ENCODE results near the gene TRAPPC5.
A peak's percentile ranks its signal among the peaks of the same experiment; 100 is the strongest.

Gene TRAPPC5

DNA sequence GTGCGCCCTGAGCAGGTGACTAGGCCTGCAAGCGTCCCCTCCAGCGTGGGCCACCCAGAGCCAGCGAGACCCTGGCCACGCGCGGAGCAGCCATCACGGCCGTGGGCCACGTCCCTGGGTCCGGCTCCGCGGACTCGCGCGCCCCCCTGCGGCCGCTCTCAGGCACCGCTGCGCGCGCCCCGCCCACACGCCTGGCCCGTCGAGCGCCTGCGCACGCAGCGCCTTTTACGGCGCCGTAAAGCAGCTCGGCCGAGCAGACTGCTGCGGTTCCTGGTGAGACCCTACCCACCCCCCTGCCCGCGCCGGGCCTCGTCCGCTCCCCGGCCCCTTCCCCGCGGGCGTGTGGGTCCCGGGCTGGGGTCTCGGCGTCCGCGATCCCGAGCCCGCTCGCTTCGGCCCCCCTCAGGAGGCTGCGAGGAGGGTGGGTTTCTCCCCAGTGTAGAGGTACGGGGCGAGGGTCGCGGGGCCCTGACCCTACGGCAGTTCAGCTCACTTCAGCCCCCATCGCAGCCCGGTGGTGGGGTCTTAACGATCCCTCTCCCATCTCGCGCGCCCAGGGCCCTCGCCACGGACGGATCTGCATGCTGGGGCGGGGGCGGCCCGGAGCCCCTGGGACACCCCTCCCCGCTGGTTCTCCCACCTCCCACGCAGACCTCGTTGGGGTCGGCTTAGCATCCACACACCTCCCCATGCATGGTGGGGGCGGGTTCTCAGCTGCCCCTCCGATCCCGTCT, at the start of gene TRAPPC5:
TSS of gene TRAPPC5 (plus strand) at position 228 of the 734 bp plus-strand sequence. CDS start 1,421 bp downstream, outside the sequence.
- TF ChIP-seq CTCF (IDR thresholded peaks at IDR 0.05; ENCODE audit: low read depth, low read length), result peak; percentile 54
- H3K4me3 ChIP-seq (ENCODE audit: low read depth, low read length), result peak within 1 kb of the TSS; percentile 99

DNA sequence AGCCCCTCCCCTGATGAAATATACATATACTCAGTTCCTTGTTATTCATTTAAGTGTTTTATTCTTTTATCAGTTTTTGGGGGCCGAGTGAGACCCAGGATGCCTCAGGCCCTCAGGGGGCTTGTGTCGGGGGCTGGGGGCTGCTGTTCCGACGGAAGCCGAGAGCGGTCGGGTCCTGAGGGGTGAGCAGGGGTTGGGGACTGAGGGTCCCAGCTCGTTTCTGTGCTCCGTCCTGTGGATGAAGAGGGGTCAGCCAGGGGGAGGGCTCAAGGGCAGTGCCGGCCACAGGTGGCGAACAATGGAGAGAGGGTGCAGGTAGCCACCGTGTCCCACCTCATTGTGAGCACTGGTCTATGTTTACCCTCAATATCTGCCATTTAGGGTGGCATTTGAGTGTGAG, 49.1 kb upstream of the TRAPPC5 start:
- H3K4me3 ChIP-seq (ENCODE audit: low read depth, low read length), result no peak overlapping the region
- TF ChIP-seq CTCF (IDR thresholded peaks at IDR 0.05; ENCODE audit: low read depth, low read length), result no peak

GRCh38 chr19:7632340-7633203, 48.1 kb upstream of the TRAPPC5 start:
- H3K4me3 ChIP-seq (ENCODE audit: low read depth, low read length), result no peak overlapping the region
- no peak for TF ChIP-seq CTCF (IDR thresholded peaks at IDR 0.05; ENCODE audit: low read depth, low read length)

DNA sequence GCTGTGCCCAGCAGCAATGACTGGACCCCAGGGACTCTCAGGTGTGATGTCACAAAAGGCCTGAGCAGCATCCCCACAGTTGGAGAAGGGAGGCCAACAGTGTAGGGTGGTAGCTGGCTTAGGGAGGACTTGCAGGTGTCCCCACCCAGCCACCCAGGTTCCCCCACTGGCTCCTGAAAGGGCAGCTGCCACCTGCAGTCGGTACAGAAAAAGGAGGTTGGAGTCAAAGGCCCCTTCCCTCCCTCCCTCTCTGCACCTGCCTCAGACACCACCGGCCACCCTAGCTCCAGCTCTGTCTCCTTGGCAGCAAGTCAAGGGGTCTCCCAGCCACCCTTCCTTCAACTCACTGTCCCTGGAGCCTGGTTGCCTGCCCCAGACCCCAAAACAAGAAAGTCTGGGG, 46.9 kb upstream of the TRAPPC5 start, which contains the start of gene PCP2:
TSS of gene PCP2 (minus strand) at position 22 of the 400 bp plus-strand sequence. CDS start 262 bp downstream, outside the sequence.
- TF ChIP-seq CTCF (IDR thresholded peaks at IDR 0.05; ENCODE audit: low read depth, low read length), result no peak
- H3K4me3 ChIP-seq (ENCODE audit: low read depth, low read length), result no peak within 1 kb of the TSS

DNA sequence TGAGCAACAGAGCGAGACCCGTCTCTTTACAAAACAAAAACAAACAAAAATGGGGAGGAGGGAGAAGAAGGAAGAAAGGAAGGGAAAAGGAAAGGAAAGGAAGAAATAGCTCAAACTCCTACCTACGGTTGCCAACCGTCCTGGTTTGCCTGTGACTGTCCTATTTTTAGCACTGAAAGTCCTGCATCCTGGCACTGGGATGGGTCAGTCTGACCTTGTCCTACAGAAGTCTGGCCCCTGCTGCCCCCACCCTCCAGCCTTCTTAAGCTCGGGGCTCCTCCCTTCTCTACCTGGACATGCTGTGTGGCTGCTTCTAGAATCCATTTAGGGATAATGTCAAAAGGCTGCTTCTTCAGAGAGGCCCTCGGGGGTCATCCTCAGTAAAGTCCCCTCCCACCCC, 45.0 kb upstream of the TRAPPC5 start:
- H3K4me3 ChIP-seq (ENCODE audit: low read depth, low read length), result no peak overlapping the region
- no peak for TF ChIP-seq CTCF (IDR thresholded peaks at IDR 0.05; ENCODE audit: low read depth, low read length)

GRCh38 chr19:7636317-7636690, 44.3 kb upstream of the TRAPPC5 start:
- no peak overlapping the region for H3K4me3 ChIP-seq (ENCODE audit: low read depth, low read length)
- no peak for TF ChIP-seq CTCF (IDR thresholded peaks at IDR 0.05; ENCODE audit: low read depth, low read length)
